HepG2 (cell line): ENCODE measurements around the gene RSRC2.

ENCODE experiments used
- ELF1 ChIP-seq: sonication (generic); formaldehyde crosslinking; IDR thresholded peaks from 2 replicates; pipeline ENCODE4 v1.4.0; 2020; ENCODE audit warnings: missing genetic modification reagents
- KDM1A ChIP-seq: IDR thresholded peaks from 2 replicates; pipeline ENCODE4 v1.6.1; 2016; ENCODE audit warnings: missing compliant biosample characterization
- PAWR ChIP-seq: sonication (generic); formaldehyde crosslinking; IDR thresholded peaks from 2 replicates; pipeline ENCODE4 v1.4.0; 2020; ENCODE audit warnings: missing genetic modification reagents, mild to moderate bottlenecking, borderline replicate concordance
- TCF7 ChIP-seq: sonication (generic); IDR thresholded peaks from 2 replicates; pipeline ENCODE4 v1.6.1; 2016; ENCODE audit warnings: antibody characterized with exemption, low read depth
- ZNF552 ChIP-seq: sonication (generic); formaldehyde crosslinking; IDR thresholded peaks from 2 replicates; pipeline ENCODE4 v1.9.0; 2022; ENCODE audit warnings: missing genetic modification reagents, mild to moderate bottlenecking, borderline replicate concordance
- ZNF564 ChIP-seq: sonication (generic); formaldehyde crosslinking; IDR thresholded peaks from 2 replicates; pipeline ENCODE4 v1.8.1; 2023; ENCODE audit warnings: mild to moderate bottlenecking, missing genetic modification reagents

GRCh38 chr12:122467983-122468382 is 58.8 kb downstream of the RSRC2 start:
- TF ChIP-seq TCF7 (no peak), ZNF564 (CRISPR knock-in tag) (no peak), KDM1A (no peak), ELF1 (CRISPR knock-in tag) (no peak), PAWR (no peak), ZNF552 (CRISPR knock-in tag) (no peak)
